Neuronal stem cell (in vitro differentiated cells): ENCODE measurements around the gene SPRYD3.
"Not testable (repeated sequence)": the region's sequence is repeated elsewhere in the genome, so short reads cannot be mapped to it uniquely, and the experiment has no call there.

ENCODE experiments used
- DNase-seq: peaks from one replicate; pipeline ENCODE4 v3.0.0-alpha.2; 2013; ENCODE audit warnings: low spot score
- H2AFZ ChIP-seq: one replicate; pipeline ENCODE4 v1.6.1; 2013; ENCODE audit warnings: mild to moderate bottlenecking, low read length, inconsistent platforms
- H2AK5ac ChIP-seq: 2 replicates; pipeline ENCODE4 v1.6.1; 2013; ENCODE audit warnings: low read depth, mild to moderate bottlenecking, inconsistent platforms, low read length, moderate library complexity, mixed read lengths
- H2BK120ac ChIP-seq: 2 replicates; pipeline ENCODE4 v1.6.1; 2013; ENCODE audit warnings: low read depth, mild to moderate bottlenecking, inconsistent platforms, low read length, moderate library complexity, mixed read lengths
- H2BK12ac ChIP-seq: one replicate; pipeline ENCODE4 v1.6.1; 2013; ENCODE audit warnings: low read length, inconsistent platforms
- H2BK15ac ChIP-seq: 2 replicates; pipeline ENCODE4 v1.6.1; 2013; ENCODE audit warnings: mild to moderate bottlenecking, low read length, inconsistent platforms, mixed read lengths
- H2BK5ac ChIP-seq: one replicate; pipeline ENCODE4 v1.6.1; 2013; ENCODE audit warnings: inconsistent platforms, mild to moderate bottlenecking, low read length, moderate library complexity
- H3K14ac ChIP-seq: one replicate; pipeline ENCODE4 v1.6.1; 2013; ENCODE audit warnings: low read length, inconsistent platforms
- H3K18ac ChIP-seq: 2 replicates; pipeline ENCODE4 v1.6.1; 2013; ENCODE audit warnings: low read length, inconsistent platforms
- H3K23ac ChIP-seq: 2 replicates; pipeline ENCODE4 v1.6.1; 2013; ENCODE audit warnings: low read depth, mild to moderate bottlenecking, mixed read lengths, low read length, inconsistent platforms; ENCODE audit not compliant: poor library complexity
- H3K27ac ChIP-seq: replicated peaks from 3 replicates; pipeline ENCODE4 v1.5.1; 2013; ENCODE audit warnings: low read length, inconsistent platforms
- H3K27me3 ChIP-seq, 3 experiments: 2 replicates each; pipeline ENCODE4 v1.6.1; 2013; ENCODE audit warnings: low read length in 3 of 3, mild to moderate bottlenecking in 2 of 3, inconsistent platforms in 1 of 3, low read depth in 1 of 3, mixed read lengths in 1 of 3, moderate library complexity in 1 of 3; ENCODE audit not compliant: control insufficient read depth in 3 of 3, insufficient read depth in 3 of 3
- H3K36me3 ChIP-seq, 2 donors: replicated peaks in 1 of 2; 2 replicates each; pipeline ENCODE4 v1.6.1; 2013; ENCODE audit warnings: low read length in 2 of 2; ENCODE audit not compliant: control insufficient read depth in 2 of 2, insufficient read depth in 2 of 2
- H3K4ac ChIP-seq: 2 replicates; pipeline ENCODE4 v1.6.1; 2013; ENCODE audit warnings: inconsistent platforms, mild to moderate bottlenecking, low read length, moderate library complexity
- H3K4me1 ChIP-seq, 2 donors: 1 replicate in 1 of 2; 2 replicates in 1 of 2; pipeline ENCODE4 v1.6.1; 2013; ENCODE audit warnings: low read length in 2 of 2, low read depth in 1 of 2; ENCODE audit not compliant: control insufficient read depth in 2 of 2, insufficient read depth in 1 of 2
- H3K4me2 ChIP-seq: one replicate; pipeline ENCODE4 v1.6.1; 2013; ENCODE audit warnings: mild to moderate bottlenecking, low read length, inconsistent platforms; ENCODE audit not compliant: insufficient read depth, poor library complexity, severe bottlenecking
- H3K4me3 ChIP-seq, 2 donors: 2 replicates each; pipeline ENCODE4 v1.5.1; 2013; ENCODE audit warnings: low read length in 2 of 2, mild to moderate bottlenecking in 2 of 2, inconsistent platforms in 1 of 2, moderate library complexity in 1 of 2
- H3K79me1 ChIP-seq: one replicate; pipeline ENCODE4 v1.6.1; 2013; ENCODE audit warnings: low read depth, mild to moderate bottlenecking, inconsistent platforms, low read length, moderate library complexity
- H3K9ac ChIP-seq: one replicate; pipeline ENCODE4 v1.6.1; 2013; ENCODE audit warnings: mild to moderate bottlenecking, low read depth, low read length, inconsistent platforms; ENCODE audit not compliant: poor library complexity
- H3K9me3 ChIP-seq, 2 donors: replicated peaks in 1 of 2; 2 replicates each; pipeline versions ENCODE3 to v1.6.1; 2013; ENCODE audit warnings: low read length in 2 of 2, mild to moderate bottlenecking in 2 of 2, inconsistent platforms in 1 of 2, low read depth in 1 of 2, mixed read lengths in 1 of 2, moderate library complexity in 1 of 2; ENCODE audit not compliant: control insufficient read depth in 2 of 2, insufficient read depth in 1 of 2
- H4K8ac ChIP-seq: one replicate; pipeline ENCODE4 v1.6.1; 2013; ENCODE audit warnings: low read depth, mild to moderate bottlenecking, inconsistent platforms, low read length, moderate library complexity
- H4K91ac ChIP-seq: one replicate; pipeline ENCODE4 v1.6.1; 2013; ENCODE audit warnings: low read length, low read depth, mild to moderate bottlenecking, inconsistent platforms; ENCODE audit not compliant: poor library complexity
- WGBS, 2 donors: extraction: QIAGEN DNeasy Blood & Tissue Kit; methylation state at CpG; one replicate each; pipeline ENCODE4 v1.1.7; 2013; ENCODE audit warnings: missing lambda C conversion rate in 2 of 2, mixed read lengths in 1 of 2; ENCODE audit not compliant: insufficient read length in 2 of 2, insufficient replicate concordance in 1 of 2; ENCODE audit errors: extremely low coverage in 2 of 2; 5-methylcytosine and 5-hydroxymethylcytosine counted together

SPRYD3 gene

DNA sequence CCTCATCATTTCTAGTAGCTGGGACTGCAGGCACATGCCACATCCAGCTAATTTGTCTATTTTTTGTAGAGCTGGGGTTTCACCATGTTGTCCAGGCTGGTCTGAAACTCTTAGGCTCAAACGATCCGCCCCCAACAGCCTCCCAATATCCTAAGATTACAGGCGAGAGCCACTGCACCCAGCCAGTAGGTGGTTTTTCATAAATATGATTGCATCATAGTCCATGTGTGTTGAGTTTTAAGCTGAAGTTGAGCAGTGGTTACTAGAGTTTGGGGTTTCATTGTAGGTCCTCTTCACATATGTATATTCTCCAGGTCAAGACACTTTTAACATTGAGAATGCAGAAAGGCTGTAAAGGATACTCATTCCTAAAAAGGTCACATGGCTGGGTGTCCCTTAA lies 42.4 kb downstream of the SPRYD3 start:
- WGBS, 2 donors: no CpG with 5 or more reads among the region's 3 CpGs
- Histone ChIP-seq H3K27ac (no peak overlapping the region), H2BK120ac (no peak overlapping the region), H2BK12ac (no peak overlapping the region), H3K4ac (no peak overlapping the region), H3K36me3 (peaks cover 42 to 89% of the 10 kb centered on the region in 2 donors), H4K8ac (no peak overlapping the region), H3K9me3 (no peaks in the 10 kb centered on the region), H3K18ac (no peak overlapping the region), H4K91ac (no peak overlapping the region), H2AFZ (no peak overlapping the region), H3K27me3 (no peaks in the 10 kb centered on the region), H3K14ac (no peak overlapping the region), H3K4me2 (no peak overlapping the region), H2BK15ac (no peak overlapping the region), H2AK5ac (no peak overlapping the region), H3K4me3 (no peak overlapping the region), H2BK5ac (no peak overlapping the region), H3K23ac (no peak overlapping the region), H3K4me1 (no peaks in the 10 kb centered on the region), H3K79me1 (no peaks in the 10 kb centered on the region), H3K9ac (no peak overlapping the region)
- DNase-seq: no peak

GRCh38 chr12:53034459-53034858 lies 44.7 kb downstream of the SPRYD3 start:
- Histone ChIP-seq H2BK5ac (no peak overlapping the region), H4K91ac (no peak overlapping the region), H3K27me3 (no peaks in the 10 kb centered on the region), H3K4me3 (no peak overlapping the region), H2BK12ac (no peak overlapping the region), H3K4ac (no peak overlapping the region), H2AFZ (no peak overlapping the region), H2BK120ac (no peak overlapping the region), H3K4me1 (no peaks in the 10 kb centered on the region), H3K4me2 (no peak overlapping the region), H4K8ac (no peak overlapping the region), H3K27ac (no peak overlapping the region), H3K36me3 (peaks cover 46 to 95% of the 10 kb centered on the region in 2 donors), H3K14ac (no peak overlapping the region), H2AK5ac (no peak overlapping the region), H3K9ac (no peak overlapping the region), H3K18ac (no peak overlapping the region), H2BK15ac (no peak overlapping the region), H3K79me1 (no peaks in the 10 kb centered on the region), H3K9me3 (no peaks in the 10 kb centered on the region), H3K23ac (no peak overlapping the region)
- WGBS, 2 donors: no CpG with 5 or more reads among the region's 8 CpGs
- no peak for DNase-seq

GRCh38 chr12:53033832-53034231 lies 45.4 kb downstream of the SPRYD3 start:
- no CpG with 5 or more reads among the region's 10 CpGs for WGBS, 2 donors
- H3K9ac ChIP-seq, H3K4me3 ChIP-seq, H4K8ac ChIP-seq, DNase-seq, H2AK5ac ChIP-seq, H4K91ac ChIP-seq, H3K27me3 ChIP-seq, H2BK5ac ChIP-seq, H3K18ac ChIP-seq, H2AFZ ChIP-seq, H2BK12ac ChIP-seq, H3K27ac ChIP-seq, H3K4me1 ChIP-seq, H3K79me1 ChIP-seq, H3K4ac ChIP-seq, H2BK15ac ChIP-seq, H3K23ac ChIP-seq, H3K9me3 ChIP-seq, H3K4me2 ChIP-seq, H3K14ac ChIP-seq, H2BK120ac ChIP-seq: not testable (repeated sequence)
- H3K36me3 ChIP-seq: peaks cover 41 to 95% of the 10 kb centered on the region in 2 donors

GRCh38 chr12:53031616-53032015 lies 47.6 kb downstream of the SPRYD3 start:
- Histone ChIP-seq H2AK5ac (no peak overlapping the region), H3K4me3 (no peak overlapping the region), H3K4me2 (no peak overlapping the region), H3K9ac (no peak overlapping the region), H3K4me1 (no peaks in the 10 kb centered on the region), H2BK12ac (no peak overlapping the region), H3K9me3 (no peaks in the 10 kb centered on the region), H3K27ac (no peak overlapping the region), H3K36me3 (peaks cover 37 to 94% of the 10 kb centered on the region in 2 donors), H2BK5ac (no peak overlapping the region), H3K14ac (no peak overlapping the region), H3K27me3 (no peaks in the 10 kb centered on the region), H3K79me1 (no peaks in the 10 kb centered on the region), H3K18ac (no peak overlapping the region), H2BK15ac (no peak overlapping the region), H3K23ac (no peak overlapping the region), H4K91ac (no peak overlapping the region), H2BK120ac (no peak overlapping the region), H3K4ac (no peak overlapping the region), H4K8ac (no peak overlapping the region), H2AFZ (no peak overlapping the region)
- DNase-seq: no peak
- no CpG with 5 or more reads among the region's 3 CpGs for WGBS, 2 donors
